ENCODE results near the gene CASR.

The CASR gene

DNA sequence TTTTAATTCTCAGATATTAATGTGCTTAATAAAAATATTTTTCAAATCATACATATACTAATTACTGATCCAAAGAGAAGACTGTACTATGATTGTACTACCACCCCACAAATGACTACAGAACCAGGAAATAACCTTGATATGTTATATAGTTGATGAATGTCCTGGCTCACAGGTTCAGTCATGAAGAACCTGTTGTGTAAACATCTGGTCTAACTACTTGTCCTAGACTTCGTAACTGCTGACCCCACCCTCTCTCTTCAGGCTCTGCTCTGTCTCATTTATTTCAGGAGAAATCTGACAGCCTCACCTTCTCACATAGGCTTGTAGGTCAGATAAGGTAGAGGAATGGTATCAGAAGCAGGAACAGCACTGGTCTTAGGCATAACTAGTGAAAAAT, 126.9 kb downstream of the CASR start:
- DNase-seq: no peak

DNA sequence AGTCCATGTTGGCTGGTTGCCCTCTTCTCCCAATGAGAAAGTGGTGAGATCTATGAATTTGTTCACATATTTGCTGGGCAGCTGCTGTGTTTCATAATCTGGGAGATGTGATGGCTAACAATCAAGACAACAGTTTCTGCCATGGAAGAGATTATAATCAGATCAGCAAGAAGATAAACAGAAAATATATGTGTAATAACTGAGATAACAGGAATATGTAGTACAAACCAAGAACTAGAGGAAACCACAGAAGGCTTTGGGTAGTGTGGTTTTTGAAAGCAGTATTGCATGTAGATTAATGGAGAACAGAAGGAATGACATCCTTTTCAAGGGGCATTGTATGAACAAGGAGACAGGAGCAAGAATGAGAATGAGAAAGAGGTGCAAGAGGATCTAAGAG, 129.4 kb downstream of the CASR start:
- no peak for DNase-seq

DNA sequence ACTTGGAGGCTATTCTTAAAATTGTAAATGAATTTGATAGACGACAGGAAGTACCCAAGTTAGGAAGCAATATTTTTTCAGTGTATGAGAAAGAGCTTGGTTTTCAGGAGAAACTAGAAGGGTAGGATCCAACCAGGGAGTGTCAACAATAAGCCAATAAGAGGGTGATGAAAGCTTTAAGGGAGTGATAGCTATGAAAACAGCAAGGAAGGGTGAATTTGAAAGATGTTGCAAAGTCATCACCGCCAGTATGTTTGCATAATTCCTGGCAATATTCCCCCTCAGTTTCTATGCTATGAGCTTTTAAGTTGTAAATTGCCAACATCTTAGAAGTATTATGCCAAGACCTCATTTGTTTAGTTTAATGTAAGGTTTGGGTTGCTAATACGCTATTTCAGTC, 129.8 kb downstream of the CASR start:
- DNase-seq: no peak

DNA sequence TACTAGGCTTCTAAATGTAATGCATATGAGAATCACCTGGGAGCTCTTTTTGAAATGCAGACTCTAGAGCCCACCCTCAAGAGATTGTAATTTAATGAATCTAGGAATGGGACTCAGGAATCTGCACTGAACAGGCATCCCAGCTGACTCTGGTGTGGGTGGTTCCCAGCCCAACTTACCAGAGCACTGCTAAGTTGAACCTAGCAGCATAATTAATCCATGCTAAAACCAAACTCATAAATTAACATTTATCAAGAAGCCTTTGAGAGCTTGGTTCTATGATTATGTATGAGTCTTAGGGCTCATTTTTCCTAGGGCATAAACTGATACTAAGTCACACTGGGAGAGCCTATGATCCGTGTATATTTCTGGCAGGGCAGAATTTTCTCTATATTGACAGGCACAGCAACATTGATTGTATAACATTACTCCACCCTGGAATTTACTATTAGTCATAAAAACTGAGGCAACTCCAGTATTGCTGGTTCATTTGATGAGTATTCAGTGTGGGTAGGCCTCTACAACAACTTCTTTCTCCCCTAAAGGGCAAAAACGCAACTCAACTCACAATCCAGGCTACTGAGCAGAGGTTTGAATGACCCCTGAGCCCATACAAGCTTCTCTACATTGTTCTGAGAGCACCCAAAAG, 130.9 kb downstream of the CASR start:
- no peak for DNase-seq

DNA sequence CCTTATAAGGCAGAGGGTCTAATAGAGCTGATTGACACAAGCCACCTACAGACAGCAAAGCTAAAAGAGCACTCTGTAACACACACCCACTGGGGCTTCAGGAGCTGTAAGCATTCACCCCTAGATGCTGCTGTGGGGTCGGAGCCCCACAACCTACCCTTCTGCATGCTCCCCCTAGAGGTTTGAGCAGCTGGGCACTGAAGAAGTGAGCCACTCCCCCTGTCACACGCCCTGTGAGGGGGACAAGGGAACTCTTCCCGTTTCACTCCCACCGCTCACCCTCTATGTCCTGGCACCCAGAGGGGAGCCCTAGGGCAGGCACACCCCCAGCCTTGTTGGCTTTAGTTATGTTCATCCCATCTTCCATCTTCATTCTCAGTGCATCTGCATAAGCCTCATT, 132.2 kb downstream of the CASR start:
- DNase-seq: no peak

DNA sequence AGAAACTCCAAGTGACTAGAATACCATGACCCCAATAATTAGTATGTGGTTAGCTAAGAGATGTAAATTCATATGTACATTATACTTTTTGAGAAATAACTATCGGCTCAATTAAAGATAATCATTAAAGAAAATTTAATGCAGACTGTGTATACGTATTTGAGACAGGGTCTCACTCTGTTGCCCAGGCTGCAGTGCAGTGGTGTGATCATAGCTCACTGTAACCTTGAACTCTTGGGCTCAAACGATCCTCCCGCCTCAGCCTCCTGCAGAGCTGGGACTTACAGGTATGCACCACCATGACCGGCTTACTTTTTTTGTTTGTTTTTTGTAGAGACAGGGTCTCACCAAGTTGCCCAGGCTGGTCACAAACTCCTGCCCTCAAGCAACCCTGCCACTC, 132.9 kb downstream of the CASR start:
- DNase-seq: no peak

DNA sequence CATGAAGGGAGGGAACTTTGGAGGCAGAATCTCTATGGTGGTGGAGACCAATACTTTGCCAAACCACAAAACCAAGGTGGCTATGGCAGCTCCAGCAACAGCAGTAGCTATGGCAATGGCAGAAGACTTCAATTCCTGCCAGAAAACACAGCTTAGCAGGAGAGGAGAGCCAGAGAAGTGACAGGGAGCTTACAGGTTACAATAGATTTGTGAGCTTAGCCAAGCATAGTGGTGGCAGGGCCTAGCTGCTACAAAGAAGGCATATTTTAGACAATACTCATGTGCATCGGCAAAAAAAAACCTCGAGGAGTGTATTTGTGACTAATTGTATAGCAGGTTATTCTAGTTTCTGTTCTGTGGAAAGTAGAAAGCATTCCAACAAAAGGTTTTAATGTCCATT, 135.2 kb downstream of the CASR start:
- no peak for DNase-seq

DNA sequence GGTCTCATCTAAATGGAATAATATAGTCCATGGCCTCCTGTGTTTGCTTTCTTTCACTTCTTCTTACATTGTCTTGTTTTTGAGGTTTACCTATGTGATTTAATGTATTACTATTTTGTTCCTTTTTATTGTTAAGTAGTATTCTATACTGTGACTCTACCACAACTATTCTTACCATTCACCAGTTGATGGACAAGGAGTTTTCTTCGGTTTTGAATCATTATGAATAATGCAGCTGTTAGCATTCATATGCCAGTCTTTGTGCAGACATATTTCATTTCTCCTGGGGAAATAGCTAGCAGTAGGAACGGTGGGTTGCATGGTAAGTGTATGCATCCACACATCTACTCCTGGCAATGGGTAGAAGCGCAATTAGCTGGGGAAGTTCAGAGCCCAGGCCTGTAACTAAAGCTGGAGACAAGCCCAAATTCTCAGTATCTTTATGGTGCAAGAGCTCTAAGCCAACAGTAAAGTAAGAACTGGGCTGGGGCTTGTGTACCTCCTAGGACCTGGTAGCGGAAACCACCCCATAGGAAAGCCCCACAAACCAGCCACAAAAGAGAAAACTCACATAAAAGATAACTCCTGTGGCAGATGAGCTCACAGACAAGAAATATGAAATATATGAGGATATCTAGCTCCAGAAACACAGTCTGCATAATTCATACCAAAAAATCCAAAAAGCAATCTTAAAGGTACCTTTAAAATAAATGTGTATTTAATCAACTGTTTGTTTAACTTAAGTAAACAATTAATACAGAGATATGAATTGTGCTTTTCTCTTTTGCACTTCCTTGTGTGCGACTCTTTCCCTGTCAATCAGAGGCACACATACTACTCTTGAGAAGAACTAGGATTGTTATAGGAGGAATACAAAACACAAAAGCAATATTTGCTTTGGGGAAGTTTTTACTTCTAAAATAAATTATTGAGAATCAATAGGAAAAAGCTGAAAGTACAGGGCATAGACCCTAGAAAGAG, 138.9 kb downstream of the CASR start:
- no peak for DNase-seq

DNA sequence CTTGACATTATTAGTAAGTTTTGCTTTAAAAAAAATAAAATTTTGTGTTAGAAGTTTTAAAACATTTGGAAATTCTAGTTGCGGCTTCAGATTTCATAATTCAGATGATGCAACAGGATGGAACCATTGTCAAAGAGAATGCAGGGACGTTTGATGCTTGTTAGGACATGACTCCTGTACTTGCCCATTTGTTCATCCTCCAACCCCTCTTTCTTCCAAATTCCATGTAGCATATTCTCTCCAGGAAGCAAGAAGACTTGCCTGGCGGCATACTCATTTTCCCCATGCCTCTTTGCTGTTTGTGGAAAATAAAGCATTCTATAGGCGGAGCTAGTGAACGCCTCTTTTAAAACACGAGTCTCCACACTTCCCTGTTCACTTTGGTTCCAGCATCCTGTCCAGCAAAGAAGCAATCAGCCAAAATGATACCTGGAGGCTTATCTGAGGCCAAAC, 141.4 kb downstream of the CASR start, which contains the start of gene CSTA:
Gene CSTA, plus strand, starts transcription at position 378 of the 453 bp plus-strand sequence. Its CDS starts 45 bp downstream, at position 423.
- no peak for DNase-seq

DNA sequence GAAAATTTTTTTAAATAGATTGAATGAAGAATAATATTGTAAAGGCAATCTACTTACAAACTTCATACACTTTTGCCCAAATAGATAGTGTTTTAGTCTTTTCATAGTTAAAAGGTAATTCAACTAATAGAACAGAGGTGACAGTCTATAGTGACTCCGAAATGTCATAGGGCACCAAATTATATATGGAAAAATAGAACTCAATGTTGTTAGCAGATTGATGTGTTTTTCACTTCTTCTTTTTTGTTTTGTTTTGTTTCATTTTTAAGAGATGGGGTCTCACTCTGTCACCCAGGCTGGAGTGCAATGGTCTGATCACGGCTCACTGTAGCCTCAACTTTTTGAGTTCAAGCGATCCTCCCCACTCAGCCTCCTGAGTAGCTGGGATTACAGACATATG, 142.3 kb downstream of the CASR start:
- no peak for DNase-seq

DNA sequence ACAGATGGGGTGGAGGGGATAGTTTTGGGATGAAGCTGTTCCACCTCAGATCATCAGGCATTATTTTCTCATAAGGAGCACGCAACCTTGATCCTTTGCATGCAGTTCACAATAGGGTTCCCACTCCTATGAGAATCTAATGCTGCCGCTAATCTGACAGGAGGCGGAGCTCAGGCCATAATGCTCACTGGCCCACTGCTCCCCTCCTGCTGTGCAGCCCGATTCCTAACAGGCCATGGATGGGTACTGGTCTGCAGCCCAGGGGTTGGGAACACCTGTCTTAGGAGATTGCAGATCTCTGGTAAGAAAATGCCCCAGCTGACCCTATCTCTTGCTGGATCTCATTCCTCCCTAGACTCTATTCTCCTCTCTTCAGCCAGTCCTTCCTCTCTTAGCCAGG, 148.4 kb downstream of the CASR start:
- no peak for DNase-seq

DNA sequence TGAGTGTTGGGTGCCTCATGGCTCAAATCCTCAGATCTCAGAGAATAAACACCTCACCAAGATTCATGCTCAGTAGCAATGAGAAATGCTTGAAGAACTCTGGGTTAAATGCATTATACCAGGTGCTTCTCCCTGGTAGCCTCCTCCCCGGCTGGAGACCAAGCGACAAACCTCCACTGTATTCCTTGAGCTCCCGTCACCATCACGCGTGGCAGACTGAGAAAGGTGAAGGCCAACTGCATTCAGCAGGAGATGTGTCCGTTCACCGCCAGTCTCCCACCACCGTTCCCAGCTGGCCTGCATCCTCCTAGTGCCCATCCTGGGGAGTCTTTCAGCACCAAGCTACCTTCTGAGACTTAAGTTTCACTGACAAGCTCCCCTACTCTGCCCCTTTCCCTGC, 149.1 kb downstream of the CASR start:
- DNase-seq: no peak

Measured in NK-92 treated with Interleukin-12 subunit alpha and Interleukin-12 subunit beta, amount 100 ng/mL, for 24 hours (cell line).